H1 (cell line): ENCODE results near the gene SIT1. TPM values are rescaled to one million over a fixed set of nuclear protein-coding genes. Genes with fewer than 3 reads are reported as not detected.

Experiments used
- CTCF ChIA-PET: fragments of 300-600 bp; sonication (Branson Sonifier 250); formaldehyde crosslinking; loops from one replicate; lab custom pipeline; 2021; ENCODE audit not compliant: partially characterized antibody; lab: Charles Lee
- POLR2A ChIA-PET: fragments of 300-600 bp; sonication (Branson Sonifier 250); formaldehyde crosslinking; loops from one replicate; lab custom pipeline; 2021; ENCODE audit warnings: inconsistent platforms; ENCODE audit not compliant: partially characterized antibody; lab: Charles Lee
- DNase-seq, 2 experiments: peaks; one replicate each; pipeline versions ENCODE4 v3.0.0 to v3.0.0-alpha.2; 2010 to 2022; ENCODE audit warnings: low spot score in 2 of 2, low read depth in 1 of 2, mixed read lengths in 1 of 2
- FAIRE-seq: peaks from 2 replicates; lab custom pipeline; 2011; peaks lifted over from hg19 to GRCh38; lab: Jason Lieb, UNC
- H2AFZ ChIP-seq: 2 replicates; pipeline ENCODE4 v1.8.1; 2012; ENCODE audit warnings: low read length, inconsistent platforms
- H2AK5ac ChIP-seq: 2 replicates; pipeline ENCODE4 v1.6.1; 2013; ENCODE audit warnings: low read depth, low read length
- H2BK120ac ChIP-seq: replicated peaks from 2 replicates; pipeline ENCODE3; 2013; ENCODE audit warnings: low read depth, low read length, inconsistent platforms
- H2BK12ac ChIP-seq: 2 replicates; pipeline ENCODE4 v1.6.1; 2013; ENCODE audit warnings: low read depth, low read length
- H2BK15ac ChIP-seq: 2 replicates; pipeline ENCODE4 v1.6.1; 2013; ENCODE audit warnings: low read length
- H2BK20ac ChIP-seq: 2 replicates; pipeline ENCODE4 v1.6.1; 2013; ENCODE audit warnings: low read length
- H2BK5ac ChIP-seq: 2 replicates; pipeline ENCODE4 v1.6.1; 2013; ENCODE audit warnings: low read depth, low read length
- H3K14ac ChIP-seq: 2 replicates; pipeline ENCODE4 v1.6.1; 2013; ENCODE audit warnings: inconsistent platforms; ENCODE audit not compliant: insufficient read length
- H3K18ac ChIP-seq: 2 replicates; pipeline ENCODE4 v1.6.1; 2013; ENCODE audit warnings: low read length; ENCODE audit errors: extremely low read depth
- H3K23ac ChIP-seq: 2 replicates; pipeline ENCODE4 v1.6.1; 2013; ENCODE audit warnings: inconsistent platforms; ENCODE audit not compliant: insufficient read length
- H3K23me2 ChIP-seq: 2 replicates; pipeline ENCODE4 v1.6.1; 2013; ENCODE audit warnings: low read depth, low read length
- H3K27ac ChIP-seq: 2 replicates; pipeline ENCODE4 v1.6.1; 2011; ENCODE audit warnings: low read depth, low read length, inconsistent platforms
- H3K27me3 ChIP-seq, 4 experiments: replicated peaks in 1 of 4; 1 replicate in 1 of 4; 2 replicates in 3 of 4; pipeline versions ENCODE4 v1.6.1 to v1.8.1; 2011 to 2013; ENCODE audit warnings: low read length in 3 of 4, mild to moderate bottlenecking in 3 of 4, inconsistent platforms in 2 of 4, mixed read lengths in 2 of 4, moderate library complexity in 1 of 4; ENCODE audit not compliant: control insufficient read depth in 3 of 4, insufficient read depth in 3 of 4; ENCODE audit errors: extremely low read depth in 1 of 4
- H3K36me3 ChIP-seq, 4 experiments: 2 replicates each; pipeline versions ENCODE4 v1.6.1 to v1.8.1; 2011 to 2013; ENCODE audit warnings: mild to moderate bottlenecking in 4 of 4, low read length in 3 of 4, moderate library complexity in 2 of 4, control low read depth in 1 of 4, inconsistent platforms in 1 of 4; ENCODE audit not compliant: insufficient read depth in 4 of 4, control insufficient read depth in 2 of 4
- H3K4ac ChIP-seq: replicated peaks from 2 replicates; pipeline ENCODE3; 2013; ENCODE audit warnings: low read length, low read depth, mixed read lengths, inconsistent platforms; ENCODE audit not compliant: insufficient read length
- H3K4me1 ChIP-seq, 4 experiments: replicated peaks in 1 of 4; 1 replicate in 1 of 4; 2 replicates in 3 of 4; pipeline versions ENCODE4 v1.6.1 to v1.8.1; 2011 to 2013; ENCODE audit warnings: low read length in 3 of 4, inconsistent platforms in 2 of 4, mixed read lengths in 1 of 4; ENCODE audit not compliant: insufficient read depth in 4 of 4, control insufficient read depth in 3 of 4
- H3K4me2 ChIP-seq, 2 experiments: 2 replicates each; pipeline versions ENCODE4 v1.6.1 to v1.8.1; 2011 to 2013; ENCODE audit warnings: low read depth in 2 of 2, low read length in 2 of 2, control low read depth in 1 of 2, inconsistent platforms in 1 of 2, mild to moderate bottlenecking in 1 of 2; ENCODE audit not compliant: insufficient read depth in 1 of 2
- H3K4me3 ChIP-seq, 4 experiments: fragments of 200-600, 300-600 bp in 1 of 4; sonication (generic), shearing (Covaris generic), sonication (Bioruptor Twin) in 1 of 4; 2 replicates each; pipeline versions ENCODE4 v1.5.1 to v1.8.1; 2011 to 2016; ENCODE audit warnings: low read length in 4 of 4, low read depth in 3 of 4, control low read depth in 2 of 4, inconsistent platforms in 2 of 4, mild to moderate bottlenecking in 2 of 4, mixed read lengths in 1 of 4, moderate library complexity in 1 of 4; ENCODE audit not compliant: insufficient read depth in 2 of 4; ENCODE audit errors: extremely low read depth in 1 of 4
- H3K56ac ChIP-seq: replicated peaks from 2 replicates; pipeline ENCODE3; 2013; ENCODE audit warnings: low read depth, mild to moderate bottlenecking, mixed read lengths, low read length, inconsistent platforms; ENCODE audit not compliant: insufficient read length
- H3K79me1 ChIP-seq: 2 replicates; pipeline ENCODE4 v1.6.1; 2013; ENCODE audit warnings: low read depth, low read length, control low read depth
- H3K79me2 ChIP-seq, 2 experiments: 2 replicates each; pipeline versions ENCODE4 v1.6.1 to v1.8.1; 2012 to 2013; ENCODE audit warnings: low read length in 2 of 2, mild to moderate bottlenecking in 2 of 2, inconsistent platforms in 1 of 2; ENCODE audit not compliant: insufficient read depth in 2 of 2, control insufficient read depth in 1 of 2
- H3K9ac ChIP-seq, 4 experiments: replicated peaks in 1 of 4; 1 replicate in 1 of 4; 2 replicates in 3 of 4; pipeline versions ENCODE4 v1.6.1 to v1.8.1; 2011 to 2013; ENCODE audit warnings: low read depth in 3 of 4, low read length in 3 of 4, control low read depth in 2 of 4, mild to moderate bottlenecking in 2 of 4, moderate library complexity in 2 of 4, inconsistent platforms in 1 of 4; ENCODE audit errors: extremely low read depth in 1 of 4
- H3K9me3 ChIP-seq, 2 experiments: 2 replicates each; pipeline versions ENCODE4 v1.6.1 to v1.8.1; 2012 to 2013; ENCODE audit warnings: mild to moderate bottlenecking in 2 of 2, moderate library complexity in 2 of 2, control low read depth in 1 of 2, inconsistent platforms in 1 of 2, low read depth in 1 of 2, low read length in 1 of 2, mixed read lengths in 1 of 2; ENCODE audit not compliant: insufficient read depth in 2 of 2
- H4K20me1 ChIP-seq, 2 experiments: replicated peaks in 1 of 2; 2 replicates each; pipeline versions ENCODE3 to v1.8.1; 2011 to 2013; ENCODE audit warnings: inconsistent platforms in 2 of 2, low read length in 2 of 2, mild to moderate bottlenecking in 1 of 2; ENCODE audit not compliant: insufficient read depth in 2 of 2, control insufficient read depth in 1 of 2
- H4K5ac ChIP-seq: 2 replicates; pipeline ENCODE4 v1.6.1; 2013; ENCODE audit warnings: low read length, low read depth, mixed read lengths, inconsistent platforms; ENCODE audit not compliant: insufficient read length
- H4K8ac ChIP-seq: 2 replicates; pipeline ENCODE4 v1.8.0; 2013; ENCODE audit warnings: mild to moderate bottlenecking, moderate library complexity, low read length, inconsistent platforms; ENCODE audit not compliant: insufficient read depth; ENCODE audit errors: extremely low read depth
- H4K91ac ChIP-seq: replicated peaks from 2 replicates; pipeline ENCODE3; 2013; ENCODE audit warnings: low read length, mixed read lengths, inconsistent platforms; ENCODE audit not compliant: insufficient read length
- ASH2L ChIP-seq: fragments of 200-600, 300-600 bp; sonication (generic); IDR thresholded peaks from one replicate; pipeline ENCODE4 v1.7.1; 2017; ENCODE audit warnings: low read length
- CTCF ChIP-seq, 3 experiments: IDR thresholded peaks; 1 replicate in 2 of 3; 2 replicates in 1 of 3; pipeline versions ENCODE4 v1.5.1 to v1.6.1; 2011; ENCODE audit warnings: low read length in 3 of 3, mild to moderate bottlenecking in 3 of 3, inconsistent platforms in 2 of 3, low read depth in 1 of 3, moderate library complexity in 1 of 3; ENCODE audit not compliant: insufficient read depth in 1 of 3; ENCODE audit errors: control extremely low read depth in 1 of 3
- RAD21 ChIP-seq, 2 experiments: IDR thresholded peaks in 1 of 2; conservative IDR thresholded peaks in 1 of 2; 2 replicates each; pipeline ENCODE4 v1.6.1; 2011; ENCODE audit warnings: low read depth in 2 of 2, low read length in 2 of 2, improper control_type of control experiment in 1 of 2, inconsistent platforms in 1 of 2, mild to moderate bottlenecking in 1 of 2, moderate library complexity in 1 of 2
- SIRT6 ChIP-seq: IDR thresholded peaks from one replicate; pipeline ENCODE4 v1.7.1; 2012; ENCODE audit warnings: low read length, inconsistent platforms
- TAF1 ChIP-seq: IDR thresholded peaks from 2 replicates; pipeline ENCODE4 v1.6.1; 2011; ENCODE audit warnings: mild to moderate bottlenecking, low read depth, low read length
- TBP ChIP-seq: IDR thresholded peaks from 2 replicates; pipeline ENCODE4 v1.6.1; 2011; ENCODE audit warnings: low read depth, low read length, improper control_type of control experiment
- TEAD4 ChIP-seq: IDR thresholded peaks from 2 replicates; pipeline ENCODE4 v1.6.1; 2012; ENCODE audit warnings: low read depth, low read length, inconsistent platforms, mixed read lengths
- WGBS, 2 experiments: shearing (Covaris generic) in 1 of 2; methylation state at CpG; one replicate each; pipeline versions ENCODE4 v1.1.6 to v1.1.7; 2013 to 2015; ENCODE audit warnings: low lambda C conversion rate in 2 of 2, mixed read lengths in 2 of 2, inconsistent platforms in 1 of 2, low coverage in 1 of 2, missing lambda C conversion rate in 1 of 2; ENCODE audit not compliant: insufficient replicate concordance in 2 of 2, insufficient coverage in 1 of 2, insufficient read length in 1 of 2; ENCODE audit errors: extremely low coverage in 1 of 2, missing lambda C conversion rate in 1 of 2; 5-methylcytosine and 5-hydroxymethylcytosine counted together
- polyA plus RNA-seq, 7 experiments: library from polyadenylated mRNA; depleted of rRNA in 3 of 7; stranded (reverse) in 5 of 7; unstranded in 2 of 7; fragments of >200 nt in 5 of 7; fragments of 200-250 nt in 2 of 7; gene quantifications; 1 replicate in 5 of 7; 2 replicates in 1 of 7; 4 replicates in 1 of 7; pipeline versions ENCODE4 v1.2.1 to v1.2.3, GENCODE V29; 2011 to 2013; ENCODE audit warnings: missing spikeins in 2 of 7, mixed read lengths in 2 of 7
- total RNA-seq: library from RNA; stranded (reverse); fragmentation: NEBNext Ultra II Directional; extraction: Animal tissue kit (Norgen Biotek cat#: 25700); gene quantifications from 2 replicates; pipeline ENCODE4 v1.2.1, GENCODE V29; 2021

The SIT1 gene
- total and polyA plus RNA-seq, 2 of the 8 experiments (the other 6 are each of a cell fraction or from before 2014, with no cell fraction given): 8.2 to 12.8 TPM

- H3K27ac ChIP-seq: no peak overlapping the region
- no peak overlapping the region for H4K5ac ChIP-seq
- peaks cover 23 to 38% (median 36%) of the 10 kb centered on the region in 4 experiments for H3K36me3 ChIP-seq
- no peak overlapping the region for H3K4me2 ChIP-seq
- H3K27me3 ChIP-seq: no peaks in the 10 kb centered on the region
- H3K4me1 ChIP-seq: no peaks in the 10 kb centered on the region
- peak in 1 of 2 experiments; percentile 84 for DNase-seq
- no peak overlapping the region for H4K91ac ChIP-seq
- H4K20me1 ChIP-seq: peaks cover 3 to 7% of the 10 kb centered on the region in 2 experiments
- H2BK15ac ChIP-seq: no peak overlapping the region
- no peak overlapping the region for H3K14ac ChIP-seq
- no peak overlapping the region; the same call in 1 of the 2 replicates for H2BK20ac ChIP-seq
- POLR2A ChIA-PET: interaction anchor here (0.5 to 14.9 kb wide), 15 partner anchors 8 to 94 kb away, joined by 3 to 158 read pairs (median 5); partner anchors contain the start of genes CA9, CCDC107, CREB3 and RMRP
- H3K79me1 ChIP-seq: no peaks in the 10 kb centered on the region
- FAIRE-seq: peak; percentile 76
- no peak overlapping the region for H3K4ac ChIP-seq
- H2BK120ac ChIP-seq: no peak overlapping the region
- no peak overlapping the region for H2AFZ ChIP-seq
- CTCF ChIA-PET: interaction anchor here (0.5 to 14.1 kb wide), 38 partner anchors 9 to 827 kb away, joined by 3 to 347 read pairs (median 7); partner anchors contain the start of genes ARHGEF39, CA9, CCDC107 and CREB3
- no peaks in the 10 kb centered on the region for H3K9me3 ChIP-seq
- H4K8ac ChIP-seq: no peak overlapping the region
- no peak overlapping the region for H3K4me3 ChIP-seq
- no peak overlapping the region for H2BK5ac ChIP-seq
- H3K9ac ChIP-seq: no peak overlapping the region
- no peaks in the 10 kb centered on the region for H3K79me2 ChIP-seq
- H3K18ac ChIP-seq: no peak overlapping the region
- 52% methylated on average over 9 of the region's 9 CpGs; no CpG with 5 or more reads in 1 of the 2 experiments for WGBS, 2 experiments
- H2AK5ac ChIP-seq: no peak overlapping the region
- H3K56ac ChIP-seq: no peak overlapping the region
- H2BK12ac ChIP-seq: no peak overlapping the region
- no peak overlapping the region for H3K23ac ChIP-seq
- H3K23me2 ChIP-seq: no peaks in the 10 kb centered on the region
- peak; percentile 47; the same call in 1 of the 2 replicates for TF ChIP-seq TBP
- TF ChIP-seq TEAD4: no peak
- TF ChIP-seq RAD21 (IDR thresholded peaks at IDR 0.05 in 1 of 2, conservative IDR thresholded peaks at IDR 0.05 in 1 of 2; ENCODE audit: low read depth in 2 of 2, low read length in 2 of 2): peak; percentile 65 to 70
- peak; percentile 85 to 97 (median 95) for TF ChIP-seq CTCF (IDR thresholded peaks at IDR 0.05; ENCODE audit: control extremely low read depth in 1 of 3, insufficient read depth in 1 of 3, low read depth in 1 of 3, low read length in 3 of 3)
- 0 out of 2 replicates have a peak, but pooled peaks have one; percentile 29 for TF ChIP-seq TAF1
- TF ChIP-seq SIRT6: no peak
- TF ChIP-seq ASH2L: no peak
These were observed 45.9 kb upstream of the SIT1 start for GRCh38 chr9:35696520-35697215.
